ENCODE measurements around the gene PNN. TPM values are rescaled to one million over a fixed set of nuclear protein-coding genes. Genes with fewer than 3 reads are reported as not detected.
"Not testable (repeated sequence)": the region's sequence is repeated elsewhere in the genome, so short reads cannot be mapped to it uniquely, and the experiment has no call there.

PNN gene
- total and polyA plus RNA-seq, 4 donors = 26.8 to 45.1 (median 37.7) TPM

- no peak for DNase-seq
- Histone ChIP-seq H3K27me3 (ENCODE audit: control insufficient read depth in 3 of 3, insufficient read depth in 3 of 3, low read length in 2 of 3) (no peaks in the 10 kb centered on the region), H3K4me3 (no peak overlapping the region), H3K4me1 (ENCODE audit: control insufficient read depth in 5 of 5, insufficient read depth in 5 of 5, low read length in 5 of 5) (no peaks in the 10 kb centered on the region), H3K9me3 (ENCODE audit: control insufficient read depth in 4 of 4, insufficient read depth in 3 of 4, low read length in 3 of 4) (peaks cover 0 to 4% (median 0%) of the 10 kb centered on the region in 4 donors), H3K27ac (ENCODE audit: low read depth in 1 of 2, low read length in 1 of 2) (no peak overlapping the region), H3K36me3 (ENCODE audit: control insufficient read depth in 4 of 4, insufficient read depth in 4 of 4, low read length in 4 of 4) (no peaks in the 10 kb centered on the region), H3K9ac (ENCODE audit: insufficient read depth in 1 of 2, low read length in 2 of 2) (no peak overlapping the region)
- 80 to 83% methylated on average over 5 of the region's 5 CpGs for WGBS, 2 donors
- no peak for TF ChIP-seq CTCF (IDR thresholded peaks at IDR 0.05; ENCODE audit: control extremely low read depth, extremely low read depth)
- no peak for ATAC-seq (ENCODE audit: insufficient read depth, low FRiP score)
Observed at GRCh38 chr14:39203659-39204606, 28.9 kb downstream of the PNN start.

- H3K9ac ChIP-seq (ENCODE audit: insufficient read depth in 1 of 2, low read length in 2 of 2); H3K27ac ChIP-seq (ENCODE audit: low read depth in 1 of 2, low read length in 1 of 2); DNase-seq; ATAC-seq (ENCODE audit: insufficient read depth, low FRiP score); H3K27me3 ChIP-seq (ENCODE audit: control insufficient read depth in 3 of 3, insufficient read depth in 3 of 3, low read length in 2 of 3); H3K9me3 ChIP-seq (ENCODE audit: control insufficient read depth in 4 of 4, insufficient read depth in 3 of 4, low read length in 3 of 4); H3K36me3 ChIP-seq (ENCODE audit: control insufficient read depth in 4 of 4, insufficient read depth in 4 of 4, low read length in 4 of 4); H3K4me3 ChIP-seq; H3K4me1 ChIP-seq (ENCODE audit: control insufficient read depth in 5 of 5, insufficient read depth in 5 of 5, low read length in 5 of 5): not testable (repeated sequence)
- WGBS, 2 donors = 82 to 95% methylated on average over 2 of the region's 2 CpGs
Observed at GRCh38 chr14:39207430-39207829, 32.4 kb downstream of the PNN start.

GRCh38 chr14:39211109-39211741 lies 36.2 kb downstream of the PNN start:
- Histone ChIP-seq H3K36me3 (ENCODE audit: control insufficient read depth in 4 of 4, insufficient read depth in 4 of 4, low read length in 4 of 4) (no peaks in the 10 kb centered on the region), H3K27me3 (ENCODE audit: control insufficient read depth in 3 of 3, insufficient read depth in 3 of 3, low read length in 2 of 3) (no peaks in the 10 kb centered on the region), H3K4me1 (ENCODE audit: control insufficient read depth in 5 of 5, insufficient read depth in 5 of 5, low read length in 5 of 5) (no peaks in the 10 kb centered on the region), H3K9ac (ENCODE audit: insufficient read depth in 1 of 2, low read length in 2 of 2) (no peak overlapping the region), H3K9me3 (ENCODE audit: control insufficient read depth in 4 of 4, insufficient read depth in 3 of 4, low read length in 3 of 4) (no peaks in the 10 kb centered on the region), H3K27ac (ENCODE audit: low read depth in 1 of 2, low read length in 1 of 2) (no peak overlapping the region), H3K4me3 (no peak overlapping the region)
- ATAC-seq (ENCODE audit: insufficient read depth, low FRiP score) (no peak), DNase-seq (no peak)
- 85 to 86% methylated on average over 15 of the region's 15 CpGs for WGBS, 2 donors
- no peak for TF ChIP-seq CTCF (IDR thresholded peaks at IDR 0.05; ENCODE audit: control extremely low read depth, extremely low read depth)

GRCh38 chr14:39212034-39212433 lies 37.0 kb downstream of the PNN start:
- no peaks in the 10 kb centered on the region for H3K4me1 ChIP-seq (ENCODE audit: control insufficient read depth in 5 of 5, insufficient read depth in 5 of 5, low read length in 5 of 5)
- H3K27ac ChIP-seq (ENCODE audit: low read depth in 1 of 2, low read length in 1 of 2) = no peak overlapping the region
- H3K9ac ChIP-seq (ENCODE audit: insufficient read depth in 1 of 2, low read length in 2 of 2) = no peak overlapping the region
- DNase-seq = no peak
- no peaks in the 10 kb centered on the region for H3K9me3 ChIP-seq (ENCODE audit: control insufficient read depth in 4 of 4, insufficient read depth in 3 of 4, low read length in 3 of 4)
- WGBS, 2 donors = 85 to 86% methylated on average over 3 of the region's 3 CpGs
- ATAC-seq (ENCODE audit: insufficient read depth, low FRiP score) = no peak
- no peak for TF ChIP-seq CTCF (IDR thresholded peaks at IDR 0.05; ENCODE audit: control extremely low read depth, extremely low read depth)
- H3K4me3 ChIP-seq = no peak overlapping the region
- H3K27me3 ChIP-seq (ENCODE audit: control insufficient read depth in 3 of 3, insufficient read depth in 3 of 3, low read length in 2 of 3) = no peaks in the 10 kb centered on the region
- H3K36me3 ChIP-seq (ENCODE audit: control insufficient read depth in 4 of 4, insufficient read depth in 4 of 4, low read length in 4 of 4) = no peaks in the 10 kb centered on the region
